GM18870 (cell line): ENCODE data around the gene APOM.

ENCODE experiments used
- ATAC-seq: cut with Tn5 transposase; IDR thresholded peaks from one replicate; pipeline ENCODE4 v1.9.1; 2021; ENCODE audit warnings: moderate library complexity; ENCODE audit not compliant: unreplicated experiment

APOM gene

GRCh38 chr6:31655349-31656237, at the start of gene APOM:
TSS of gene APOM (plus strand) at chr6:31655894. CDS start at chr6:31655967, 73 bp downstream.
- ATAC-seq = no peak

- ATAC-seq = no peak
Observed at GRCh38 chr6:31607317-31607716, 48.4 kb upstream of the APOM start.

- ATAC-seq = no peak
Observed at GRCh38 chr6:31609519-31610406, 45.9 kb upstream of the APOM start.

- no peak for ATAC-seq
Observed at GRCh38 chr6:31610968-31611367, 44.7 kb upstream of the APOM start.

- no peak for ATAC-seq
Observed at GRCh38 chr6:31614075-31614619, 41.5 kb upstream of the APOM start.

GRCh38 chr6:31614684-31615578, 40.8 kb upstream of the APOM start, which contains the start of gene AIF1:
TSS of gene AIF1 (plus strand) at chr6:31615234. CDS start at chr6:31615330, 96 bp downstream.
- ATAC-seq = no peak

- no peak for ATAC-seq
Observed at GRCh38 chr6:31615748-31616147, 39.9 kb upstream of the APOM start.

GRCh38 chr6:31617010-31617409, 38.7 kb upstream of the APOM start:
- ATAC-seq = no peak

- ATAC-seq = peak; percentile 84
Observed at GRCh38 chr6:31619805-31620585, 35.7 kb upstream of the APOM start.

GRCh38 chr6:31620586-31621319, 34.9 kb upstream of the APOM start, which contains the start of gene PRRC2A:
TSS of gene PRRC2A (plus strand) at chr6:31620715. CDS start at chr6:31622790, 2,075 bp downstream.
- ATAC-seq = peak; percentile 17

GRCh38 chr6:31621320-31621939, 34.3 kb upstream of the APOM start:
- ATAC-seq = no peak

GRCh38 chr6:31621991-31622390, 33.7 kb upstream of the APOM start:
- no peak for ATAC-seq

- ATAC-seq = no peak
Observed at GRCh38 chr6:31622684-31623091, 33.0 kb upstream of the APOM start.

GRCh38 chr6:31624070-31624469, 31.6 kb upstream of the APOM start:
- no peak for ATAC-seq

GRCh38 chr6:31626952-31627351, 28.7 kb upstream of the APOM start:
- no peak for ATAC-seq

GRCh38 chr6:31627690-31628287, 27.9 kb upstream of the APOM start:
- ATAC-seq = no peak

- no peak for ATAC-seq
Observed at GRCh38 chr6:31629014-31629413, 26.7 kb upstream of the APOM start.
